ENCODE results near the gene CDH23.

The CDH23 gene

GRCh38 chr10:71625445-71626175 is 228.9 kb downstream of the CDH23 start:
- TF ChIP-seq CTCF (conservative IDR thresholded peaks at IDR 0.05) = no peak
- H3K27ac ChIP-seq = no peak overlapping the region

- TF ChIP-seq CTCF (conservative IDR thresholded peaks at IDR 0.05) = no peak
Observed at GRCh38 chr10:71627230-71627939, 230.7 kb downstream of the CDH23 start.

GRCh38 chr10:71627956-71628355 is 231.2 kb downstream of the CDH23 start:
- TF ChIP-seq CTCF (conservative IDR thresholded peaks at IDR 0.05) = no peak
- no peak overlapping the region for H3K27ac ChIP-seq

More at GRCh38 chr10:71627230-71627939, 230.7 kb downstream of the CDH23 start:
- no peak overlapping the region for H3K27ac ChIP-seq

- no peak overlapping the region for H3K27ac ChIP-seq
- TF ChIP-seq CTCF (conservative IDR thresholded peaks at IDR 0.05) = no peak
Observed at GRCh38 chr10:71629131-71629530, 232.4 kb downstream of the CDH23 start.

GRCh38 chr10:71630168-71630567 is 233.4 kb downstream of the CDH23 start:
- no peak for TF ChIP-seq CTCF (conservative IDR thresholded peaks at IDR 0.05)
- no peak overlapping the region for H3K27ac ChIP-seq

GRCh38 chr10:71631007-71631861 is 234.5 kb downstream of the CDH23 start:
- H3K27ac ChIP-seq = peak overlapping the region; percentile 67

More at GRCh38 chr10:71631007-71631861, 234.5 kb downstream of the CDH23 start:
- no peak for TF ChIP-seq CTCF (conservative IDR thresholded peaks at IDR 0.05)

Measured in VCaP (cell line).